Superior temporal gyrus (tissue), 1 donor: ENCODE data around the gene TRIM33.

ENCODE experiments used
- DNase-seq: peaks from one replicate; pipeline ENCODE4 v3.0.0-alpha.2; 2016; ENCODE audit errors: extremely low spot score

Gene TRIM33

GRCh38 chr1:114350731-114351445 lies 160.1 kb downstream of the TRIM33 start:
- no peak for DNase-seq

GRCh38 chr1:114349891-114350605 lies 161.0 kb downstream of the TRIM33 start:
- DNase-seq, result no peak

DNA sequence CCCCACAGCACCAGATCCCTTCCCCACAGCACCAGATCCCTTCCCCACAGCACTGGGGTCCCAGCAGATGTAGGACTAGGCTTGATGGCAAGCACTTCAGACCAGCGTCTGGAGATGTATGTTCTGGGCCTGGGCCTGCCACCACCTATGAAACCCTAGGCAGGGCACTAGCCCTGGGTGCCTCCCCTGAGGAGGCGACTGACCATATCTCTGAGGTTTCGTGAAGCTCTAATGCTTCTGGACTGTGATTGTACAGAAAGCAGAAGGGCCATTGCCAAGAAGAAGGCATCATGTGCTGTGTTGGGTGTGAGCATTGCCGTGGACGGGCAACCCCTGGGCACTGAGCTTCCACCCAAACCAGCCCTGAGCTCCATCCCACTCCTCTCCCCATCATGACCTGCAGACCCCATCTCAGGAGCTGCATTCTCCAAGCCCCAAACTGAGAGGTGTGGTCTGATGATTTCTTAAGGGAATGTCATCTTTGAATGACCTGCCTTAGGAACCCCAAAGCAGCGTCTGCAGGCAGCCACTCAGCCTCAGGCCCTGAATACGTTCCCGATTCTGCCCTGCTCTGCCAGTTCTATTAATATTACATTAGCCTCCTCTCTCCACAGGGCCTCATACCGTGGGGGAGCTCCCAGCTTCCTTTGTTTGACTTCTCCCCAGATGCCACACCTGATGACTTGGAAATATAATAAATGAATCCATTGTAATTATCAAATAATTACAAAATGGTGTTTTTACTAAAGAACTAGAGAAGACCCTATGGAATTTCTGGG lies 163.4 kb downstream of the TRIM33 start:
- DNase-seq, result no peak

DNA sequence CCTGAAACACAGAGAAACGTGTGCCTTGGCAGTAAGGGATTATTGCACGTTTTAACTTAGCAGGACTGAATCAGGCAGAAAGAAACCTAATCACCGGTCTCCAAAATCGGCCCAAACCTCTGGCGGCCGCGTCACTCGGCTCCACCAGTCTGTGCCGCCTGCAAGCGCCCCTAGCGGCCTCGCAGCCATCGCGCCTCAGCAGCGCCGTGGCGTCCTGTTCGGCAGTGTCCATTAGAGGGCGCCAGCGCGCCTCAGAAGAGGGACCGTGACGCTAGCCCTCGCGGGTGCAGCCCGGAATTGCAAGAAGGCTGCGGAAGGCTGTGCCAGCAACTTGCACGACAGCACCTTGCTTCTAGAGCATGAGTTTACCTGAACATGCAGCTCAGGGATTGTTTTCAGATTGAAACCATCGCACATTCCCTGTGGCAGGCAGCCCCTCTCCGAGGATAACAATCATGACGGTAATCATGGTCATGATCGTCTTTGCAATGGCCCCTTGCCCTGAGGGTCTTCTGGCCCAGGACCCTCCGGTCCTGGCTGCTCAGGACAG lies 164.4 kb downstream of the TRIM33 start:
- DNase-seq, result peak; percentile 98

GRCh38 chr1:114345930-114346479 lies 165.0 kb downstream of the TRIM33 start:
- no peak for DNase-seq

GRCh38 chr1:114344656-114345055 lies 166.3 kb downstream of the TRIM33 start:
- no peak for DNase-seq
